Measurements from ENCODE around the gene RASGEF1C.
"Not testable (repeated sequence)": the region's sequence is repeated elsewhere in the genome, so short reads cannot be mapped to it uniquely, and the experiment has no call there.

Gene RASGEF1C

DNA sequence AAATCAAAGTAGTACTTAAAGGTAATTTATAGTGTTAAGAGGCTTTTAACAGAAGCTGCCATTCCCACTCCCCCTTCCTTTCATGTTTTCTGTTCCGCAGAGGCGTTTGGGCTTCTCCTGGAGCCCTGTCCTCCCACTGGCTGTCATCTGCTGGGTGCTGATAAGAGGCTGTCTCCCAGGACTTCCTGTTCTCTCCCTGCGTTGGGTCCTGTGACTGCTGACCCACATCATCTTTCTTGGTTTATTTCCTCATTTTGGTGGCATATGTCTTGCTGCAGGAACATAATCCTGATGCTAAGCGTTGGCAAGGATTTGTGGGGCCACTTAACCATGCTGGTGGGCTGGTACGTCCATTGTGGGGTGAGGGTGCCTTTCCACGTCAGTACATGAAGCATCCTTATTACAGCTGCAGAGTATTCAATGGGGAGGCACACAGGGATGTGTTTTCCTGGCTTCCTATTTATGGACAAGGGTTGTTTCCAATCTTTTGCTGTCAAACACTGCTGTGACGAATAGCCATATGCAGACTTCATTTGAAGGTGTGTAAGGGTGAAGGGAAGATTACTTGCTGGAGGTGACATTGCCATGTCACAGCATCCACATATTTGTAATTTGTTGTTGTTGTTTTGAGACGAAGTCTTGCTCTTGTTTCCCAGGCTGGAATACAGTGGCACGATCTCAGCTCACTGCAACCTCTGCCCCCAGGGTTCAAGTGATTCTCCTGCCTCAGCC lies 115.2 kb downstream of the RASGEF1C start:
- H3K4me1 ChIP-seq (ENCODE audit: control insufficient read depth in 2 of 2, insufficient read depth in 2 of 2, low read length in 2 of 2), result peaks cover 2 to 7% of the 10 kb centered on the region in 2 donors
- H3K36me3 ChIP-seq (ENCODE audit: control insufficient read depth in 2 of 2, insufficient read depth in 2 of 2, low read length in 2 of 2), result no peaks in the 10 kb centered on the region
- H3K27me3 ChIP-seq (ENCODE audit: control insufficient read depth in 2 of 2, insufficient read depth in 2 of 2, low read length in 2 of 2), result no peaks in the 10 kb centered on the region
- no peak overlapping the region for H3K4me3 ChIP-seq (ENCODE audit: low read length in 2 of 2)
- H3K27ac ChIP-seq (ENCODE audit: low read depth in 2 of 2, low read length in 2 of 2), result no peak overlapping the region
- H3K9ac ChIP-seq (ENCODE audit: low read depth in 1 of 2, low read length in 2 of 2), result no peak overlapping the region
- H3K9me3 ChIP-seq (ENCODE audit: control insufficient read depth in 2 of 2, low read length in 2 of 2), result no peaks in the 10 kb centered on the region

DNA sequence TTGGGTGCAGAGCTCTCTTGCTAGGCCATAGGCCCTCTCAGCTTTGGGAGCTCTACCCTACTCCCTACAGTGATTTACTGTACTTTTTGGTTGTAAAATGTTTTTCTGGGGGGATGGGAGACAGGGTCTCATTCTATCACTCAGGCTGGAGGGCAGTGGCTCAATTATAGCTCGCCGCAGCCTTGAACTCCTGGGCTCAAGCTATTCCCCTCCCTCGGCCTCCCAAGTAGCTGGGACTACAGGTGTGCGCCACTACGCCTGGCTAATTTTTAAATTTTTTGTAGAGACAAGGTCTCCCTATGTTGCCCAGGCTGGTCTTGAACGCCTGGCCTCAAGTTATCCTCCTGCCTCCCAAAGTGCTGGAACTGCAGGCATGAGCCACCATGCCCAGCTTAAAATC lies 115.8 kb downstream of the RASGEF1C start:
- no peak overlapping the region for H3K27ac ChIP-seq (ENCODE audit: low read depth in 2 of 2, low read length in 2 of 2)
- no peaks in the 10 kb centered on the region for H3K36me3 ChIP-seq (ENCODE audit: control insufficient read depth in 2 of 2, insufficient read depth in 2 of 2, low read length in 2 of 2)
- no peak overlapping the region for H3K9ac ChIP-seq (ENCODE audit: low read depth in 1 of 2, low read length in 2 of 2)
- no peaks in the 10 kb centered on the region for H3K9me3 ChIP-seq (ENCODE audit: control insufficient read depth in 2 of 2, low read length in 2 of 2)
- H3K27me3 ChIP-seq (ENCODE audit: control insufficient read depth in 2 of 2, insufficient read depth in 2 of 2, low read length in 2 of 2), result no peaks in the 10 kb centered on the region
- no peak overlapping the region for H3K4me3 ChIP-seq (ENCODE audit: low read length in 2 of 2)
- H3K4me1 ChIP-seq (ENCODE audit: control insufficient read depth in 2 of 2, insufficient read depth in 2 of 2, low read length in 2 of 2), result peaks cover 2 to 7% of the 10 kb centered on the region in 2 donors

DNA sequence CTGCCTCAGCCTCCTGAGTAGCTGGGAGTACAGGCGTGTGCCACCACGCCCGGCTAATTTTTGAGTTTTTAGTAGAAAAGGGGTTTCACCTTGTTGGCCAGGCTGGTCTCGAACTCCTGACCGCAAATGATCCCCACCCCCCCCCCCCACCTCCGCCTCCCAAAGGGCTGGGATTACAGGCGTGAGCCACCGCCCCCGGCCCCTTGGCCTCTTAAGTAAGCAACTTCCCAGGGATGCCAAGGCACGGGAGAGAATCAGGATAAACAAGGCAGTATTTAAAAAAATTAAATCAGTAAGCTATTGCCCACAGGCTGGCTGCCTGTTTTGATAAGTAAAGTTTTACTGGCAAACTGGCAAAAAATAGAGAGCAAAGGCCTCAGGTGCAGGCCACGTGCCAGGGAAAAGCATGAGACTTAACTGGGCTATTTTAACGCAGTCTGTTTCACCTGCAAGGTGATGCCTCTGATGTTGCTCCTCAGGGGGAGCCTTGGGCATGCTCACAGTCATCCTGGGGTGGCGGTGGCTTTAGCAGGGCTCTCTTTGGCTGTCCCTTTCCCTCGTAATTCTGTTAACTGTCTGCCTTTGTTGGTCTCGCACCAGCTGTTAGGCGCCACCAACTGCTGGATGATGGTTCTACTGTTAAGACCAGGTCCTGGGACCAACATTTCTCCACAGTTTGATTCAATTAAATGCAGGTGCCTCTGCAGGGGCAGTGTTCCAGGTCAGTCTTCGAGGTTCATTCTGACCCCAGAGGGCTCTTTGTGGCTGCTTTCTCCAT lies 118.1 kb downstream of the RASGEF1C start:
- Histone ChIP-seq H3K27ac (ENCODE audit: low read depth in 2 of 2, low read length in 2 of 2) (no peak overlapping the region), H3K27me3 (ENCODE audit: control insufficient read depth in 2 of 2, insufficient read depth in 2 of 2, low read length in 2 of 2) (no peaks in the 10 kb centered on the region), H3K36me3 (ENCODE audit: control insufficient read depth in 2 of 2, insufficient read depth in 2 of 2, low read length in 2 of 2) (no peaks in the 10 kb centered on the region), H3K9ac (ENCODE audit: low read depth in 1 of 2, low read length in 2 of 2) (peak overlapping the region in 1 of 2 donors; percentile 65), H3K4me1 (ENCODE audit: control insufficient read depth in 2 of 2, insufficient read depth in 2 of 2, low read length in 2 of 2) (peaks cover 2 to 7% of the 10 kb centered on the region in 2 donors), H3K4me3 (ENCODE audit: low read length in 2 of 2) (peak overlapping the region; percentile 59 to 63), H3K9me3 (ENCODE audit: control insufficient read depth in 2 of 2, low read length in 2 of 2) (no peaks in the 10 kb centered on the region)

DNA sequence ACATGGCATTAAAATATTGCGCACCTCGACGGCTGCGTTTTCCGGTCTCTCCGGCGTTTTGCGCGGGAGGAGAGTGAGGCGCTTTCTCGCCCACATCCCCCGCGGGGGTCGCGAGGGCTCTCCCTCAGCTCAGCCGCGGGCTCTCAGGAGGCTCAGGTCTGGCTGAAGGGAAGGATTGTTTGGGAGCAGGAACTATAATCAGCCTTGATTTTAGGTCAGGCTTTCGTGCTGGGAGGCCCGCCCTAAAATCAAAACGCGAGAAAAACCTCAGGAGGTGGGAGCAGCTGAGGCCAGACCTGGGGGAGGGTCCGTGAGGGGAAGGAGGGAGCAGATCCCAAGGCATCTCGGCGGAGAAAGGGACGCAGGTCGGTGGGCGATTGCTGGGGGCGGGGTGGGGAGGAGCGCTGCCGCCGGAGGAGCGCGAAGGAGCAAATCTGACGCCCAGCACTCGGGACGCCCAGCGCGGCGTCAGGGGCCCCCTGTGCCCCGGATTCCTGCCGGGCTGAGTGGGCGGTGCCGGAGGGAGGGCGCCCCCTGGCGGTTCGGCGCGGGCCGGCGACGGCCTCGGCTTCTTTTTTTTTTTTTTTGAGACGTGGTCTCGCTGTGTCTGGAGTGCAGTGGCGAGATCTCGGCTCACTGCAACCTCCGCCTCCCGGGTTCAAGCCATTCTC lies 118.8 kb downstream of the RASGEF1C start:
- Histone ChIP-seq H3K9me3 (ENCODE audit: control insufficient read depth in 2 of 2, low read length in 2 of 2) (no peaks in the 10 kb centered on the region), H3K4me1 (ENCODE audit: control insufficient read depth in 2 of 2, insufficient read depth in 2 of 2, low read length in 2 of 2) (peaks cover 2 to 7% of the 10 kb centered on the region in 2 donors), H3K9ac (ENCODE audit: low read depth in 1 of 2, low read length in 2 of 2) (peak overlapping the region; percentile 47 to 65), H3K36me3 (ENCODE audit: control insufficient read depth in 2 of 2, insufficient read depth in 2 of 2, low read length in 2 of 2) (no peaks in the 10 kb centered on the region), H3K4me3 (ENCODE audit: low read length in 2 of 2) (peak overlapping the region; percentile 59 to 63), H3K27ac (ENCODE audit: low read depth in 2 of 2, low read length in 2 of 2) (peak overlapping the region; percentile 32 to 44), H3K27me3 (ENCODE audit: control insufficient read depth in 2 of 2, insufficient read depth in 2 of 2, low read length in 2 of 2) (no peaks in the 10 kb centered on the region)

DNA sequence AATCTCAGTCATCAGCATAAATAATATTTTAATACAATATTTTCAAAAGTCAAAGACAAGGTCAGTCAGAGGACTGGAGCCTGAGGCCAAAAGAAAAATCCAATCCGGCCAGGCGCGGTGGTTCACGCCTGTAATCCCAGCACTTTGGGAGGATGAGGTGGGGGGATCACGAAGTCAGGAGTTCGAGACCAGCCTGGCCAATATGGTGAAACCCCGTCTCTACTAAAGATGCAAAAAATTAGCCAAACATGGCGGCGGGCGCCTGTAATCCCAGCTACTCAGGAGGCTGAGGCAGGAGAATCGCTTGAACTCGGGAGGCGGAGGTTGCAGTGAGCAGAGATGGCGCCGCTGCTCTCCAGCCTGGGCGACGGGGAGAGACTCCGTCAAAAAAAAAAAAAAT lies 119.4 kb downstream of the RASGEF1C start:
- peaks cover 2 to 10% of the 10 kb centered on the region in 2 donors for H3K4me1 ChIP-seq (ENCODE audit: control insufficient read depth in 2 of 2, insufficient read depth in 2 of 2, low read length in 2 of 2)
- H3K27me3 ChIP-seq (ENCODE audit: control insufficient read depth in 2 of 2, insufficient read depth in 2 of 2, low read length in 2 of 2); H3K9ac ChIP-seq (ENCODE audit: low read depth in 1 of 2, low read length in 2 of 2); H3K9me3 ChIP-seq (ENCODE audit: control insufficient read depth in 2 of 2, low read length in 2 of 2); H3K27ac ChIP-seq (ENCODE audit: low read depth in 2 of 2, low read length in 2 of 2); H3K36me3 ChIP-seq (ENCODE audit: control insufficient read depth in 2 of 2, insufficient read depth in 2 of 2, low read length in 2 of 2); H3K4me3 ChIP-seq (ENCODE audit: low read length in 2 of 2): not testable (repeated sequence)

DNA sequence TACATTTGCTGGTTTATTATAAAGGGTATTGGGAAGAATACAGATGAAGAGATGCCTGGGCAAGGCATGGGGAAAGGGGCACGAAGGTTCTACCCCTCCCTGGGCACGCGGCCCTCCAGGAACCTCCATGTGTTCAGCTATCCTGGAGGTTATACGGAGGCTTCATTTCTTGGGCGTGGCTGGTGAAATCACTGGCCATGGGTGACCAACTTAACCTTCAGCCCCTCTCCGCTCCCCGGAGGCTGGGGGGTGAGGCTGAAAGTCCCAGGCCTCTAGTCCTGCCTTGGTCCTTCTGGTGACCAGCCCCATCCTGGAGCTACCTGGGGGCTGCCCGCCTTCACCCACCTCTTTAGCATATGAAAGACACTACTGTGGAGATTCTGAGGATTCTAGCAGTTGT lies 120.5 kb downstream of the RASGEF1C start:
- no peaks in the 10 kb centered on the region for H3K27me3 ChIP-seq (ENCODE audit: control insufficient read depth in 2 of 2, insufficient read depth in 2 of 2, low read length in 2 of 2)
- no peaks in the 10 kb centered on the region for H3K9me3 ChIP-seq (ENCODE audit: control insufficient read depth in 2 of 2, low read length in 2 of 2)
- no peaks in the 10 kb centered on the region for H3K36me3 ChIP-seq (ENCODE audit: control insufficient read depth in 2 of 2, insufficient read depth in 2 of 2, low read length in 2 of 2)
- no peak overlapping the region for H3K9ac ChIP-seq (ENCODE audit: low read depth in 1 of 2, low read length in 2 of 2)
- no peak overlapping the region for H3K4me3 ChIP-seq (ENCODE audit: low read length in 2 of 2)
- peaks cover 2 to 12% of the 10 kb centered on the region in 2 donors for H3K4me1 ChIP-seq (ENCODE audit: control insufficient read depth in 2 of 2, insufficient read depth in 2 of 2, low read length in 2 of 2)
- no peak overlapping the region for H3K27ac ChIP-seq (ENCODE audit: low read depth in 2 of 2, low read length in 2 of 2)

DNA sequence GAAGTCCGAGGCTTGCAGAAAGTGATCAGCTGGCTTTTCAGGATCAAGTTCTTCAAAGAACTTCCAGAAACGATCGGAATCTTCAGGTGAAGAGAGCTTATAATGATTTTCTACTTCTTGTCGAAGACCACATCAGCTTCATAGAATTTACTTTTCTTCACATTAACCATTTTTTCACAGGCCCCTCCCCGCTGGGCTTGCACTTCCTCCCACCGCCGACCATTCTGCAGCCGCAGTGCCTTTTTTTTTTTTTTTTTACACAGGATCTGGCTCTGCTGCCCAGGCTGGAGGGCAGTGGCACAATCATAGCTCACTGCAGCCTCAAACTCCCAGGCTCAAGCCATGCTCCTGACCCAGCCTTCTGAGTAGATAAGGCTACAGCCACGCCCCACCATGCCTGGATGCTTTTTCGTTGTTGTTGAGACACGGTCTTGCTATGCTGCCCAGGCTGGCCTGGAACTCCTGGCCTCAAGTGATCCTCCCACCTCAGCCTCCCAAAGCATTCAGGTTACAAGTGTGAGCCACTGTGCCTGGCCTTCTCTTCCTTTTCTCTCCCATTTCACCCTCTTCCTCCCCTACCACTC lies 122.1 kb downstream of the RASGEF1C start:
- no peak overlapping the region for H3K27ac ChIP-seq (ENCODE audit: low read depth in 2 of 2, low read length in 2 of 2)
- no peak overlapping the region for H3K9ac ChIP-seq (ENCODE audit: low read depth in 1 of 2, low read length in 2 of 2)
- no peaks in the 10 kb centered on the region for H3K27me3 ChIP-seq (ENCODE audit: control insufficient read depth in 2 of 2, insufficient read depth in 2 of 2, low read length in 2 of 2)
- H3K4me3 ChIP-seq (ENCODE audit: low read length in 2 of 2), result no peak overlapping the region
- H3K9me3 ChIP-seq (ENCODE audit: control insufficient read depth in 2 of 2, low read length in 2 of 2), result no peaks in the 10 kb centered on the region
- no peaks in the 10 kb centered on the region for H3K36me3 ChIP-seq (ENCODE audit: control insufficient read depth in 2 of 2, insufficient read depth in 2 of 2, low read length in 2 of 2)
- H3K4me1 ChIP-seq (ENCODE audit: control insufficient read depth in 2 of 2, insufficient read depth in 2 of 2, low read length in 2 of 2), result peaks cover 2 to 10% of the 10 kb centered on the region in 2 donors

DNA sequence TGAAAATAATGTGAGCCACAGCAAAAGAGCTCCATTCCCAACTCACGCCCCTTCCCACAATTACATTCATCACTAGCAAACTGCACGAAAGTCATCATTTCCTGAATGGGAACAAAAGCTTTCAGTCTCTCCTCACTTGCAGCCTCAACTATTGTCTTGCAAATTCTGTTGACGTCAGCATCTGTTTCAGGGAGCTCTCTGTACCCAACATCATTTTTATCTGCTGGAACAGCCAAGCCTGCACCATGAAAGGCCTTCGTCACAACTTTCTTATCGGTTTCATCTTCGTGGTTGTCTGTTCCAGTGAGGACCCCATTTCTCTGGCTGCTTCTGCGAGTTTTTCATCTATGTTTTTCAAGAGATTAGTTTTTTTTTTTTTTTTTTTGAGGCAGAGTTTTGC lies 123.2 kb downstream of the RASGEF1C start:
- H3K27ac ChIP-seq (ENCODE audit: low read depth in 2 of 2, low read length in 2 of 2), result no peak overlapping the region
- no peaks in the 10 kb centered on the region for H3K27me3 ChIP-seq (ENCODE audit: control insufficient read depth in 2 of 2, insufficient read depth in 2 of 2, low read length in 2 of 2)
- no peak overlapping the region for H3K4me3 ChIP-seq (ENCODE audit: low read length in 2 of 2)
- no peaks in the 10 kb centered on the region for H3K9me3 ChIP-seq (ENCODE audit: control insufficient read depth in 2 of 2, low read length in 2 of 2)
- no peak overlapping the region for H3K9ac ChIP-seq (ENCODE audit: low read depth in 1 of 2, low read length in 2 of 2)
- no peaks in the 10 kb centered on the region for H3K36me3 ChIP-seq (ENCODE audit: control insufficient read depth in 2 of 2, insufficient read depth in 2 of 2, low read length in 2 of 2)
- H3K4me1 ChIP-seq (ENCODE audit: control insufficient read depth in 2 of 2, insufficient read depth in 2 of 2, low read length in 2 of 2), result peaks cover 0 to 5% of the 10 kb centered on the region in 2 donors

DNA sequence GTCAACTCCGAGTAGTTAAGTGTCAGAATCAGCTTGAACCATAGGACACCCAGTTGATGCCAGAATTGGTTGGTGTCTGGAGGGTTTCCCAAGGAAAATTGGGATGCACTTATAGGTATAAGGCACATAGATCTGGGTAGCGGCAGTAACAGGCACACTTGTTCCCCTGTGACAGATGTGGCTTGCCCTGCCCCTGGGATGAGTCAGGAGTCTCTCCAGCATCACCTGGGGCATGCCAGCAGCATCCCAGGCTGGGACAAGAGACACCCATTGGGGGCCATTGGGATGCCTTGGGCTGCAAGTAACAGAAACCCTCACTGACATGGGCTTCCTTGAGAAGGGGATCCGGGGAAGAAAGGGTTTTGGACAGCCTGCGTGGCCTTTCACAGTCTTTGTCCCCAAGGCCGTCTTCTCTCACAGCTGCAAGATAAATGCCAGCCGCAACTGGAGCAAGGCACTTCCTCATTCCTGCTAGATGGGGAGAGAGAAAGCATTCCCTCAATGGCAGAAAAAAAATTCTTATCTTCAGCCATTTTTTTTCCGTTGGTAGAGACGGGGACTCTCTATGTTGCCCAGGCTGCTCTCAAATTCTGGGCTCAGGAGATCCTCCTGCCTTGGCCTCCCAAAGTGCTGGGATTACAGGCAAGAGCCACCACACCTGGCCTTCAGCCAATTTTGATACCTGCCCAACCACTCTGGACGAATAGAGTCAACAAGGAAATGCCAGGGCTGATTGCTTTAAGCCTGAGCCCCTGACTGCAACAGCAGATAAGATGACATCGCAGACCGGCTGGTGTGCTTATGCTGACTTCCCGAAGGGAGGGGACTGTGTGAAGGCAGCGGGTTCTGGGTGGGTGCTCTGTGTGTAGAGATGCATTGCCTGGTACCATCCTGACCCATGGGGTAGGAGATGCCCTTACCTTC lies 124.1 kb downstream of the RASGEF1C start:
- peak overlapping the region in 1 of 2 donors; percentile 22 for H3K4me3 ChIP-seq (ENCODE audit: low read length in 2 of 2)
- H3K9me3 ChIP-seq (ENCODE audit: control insufficient read depth in 2 of 2, low read length in 2 of 2), result no peaks in the 10 kb centered on the region
- H3K36me3 ChIP-seq (ENCODE audit: control insufficient read depth in 2 of 2, insufficient read depth in 2 of 2, low read length in 2 of 2), result no peaks in the 10 kb centered on the region
- no peak overlapping the region for H3K9ac ChIP-seq (ENCODE audit: low read depth in 1 of 2, low read length in 2 of 2)
- H3K27me3 ChIP-seq (ENCODE audit: control insufficient read depth in 2 of 2, insufficient read depth in 2 of 2, low read length in 2 of 2), result no peaks in the 10 kb centered on the region
- H3K27ac ChIP-seq (ENCODE audit: low read depth in 2 of 2, low read length in 2 of 2), result peak overlapping the region in 1 of 2 donors; percentile 52
- H3K4me1 ChIP-seq (ENCODE audit: control insufficient read depth in 2 of 2, insufficient read depth in 2 of 2, low read length in 2 of 2), result peaks cover 0 to 5% of the 10 kb centered on the region in 2 donors

Data from mucosa of rectum (tissue), 2 donors.